Karpas-422 (cell line): ENCODE data around the gene SNX20. TPM values are rescaled to one million over a fixed set of nuclear protein-coding genes. Genes with fewer than 3 reads are reported as not detected.

Source experiments
- DNase-seq: peaks from one replicate; pipeline ENCODE4 v3.0.0-alpha.2; 2015
- H2AFZ ChIP-seq: fragments of 200-600 bp; sonication (generic); 2 replicates; pipeline ENCODE4 v1.6.1; 2014; ENCODE audit warnings: antibody characterized with exemption, low read length, mixed read lengths
- H3K27ac ChIP-seq: fragments of 200-600 bp; sonication (generic); 2 replicates; pipeline ENCODE4 v1.5.1; 2014; ENCODE audit warnings: mild to moderate bottlenecking, low read length, moderate library complexity
- H3K27me3 ChIP-seq: fragments of 200-600 bp; sonication (generic); 2 replicates; pipeline ENCODE4 v1.6.1; 2014; ENCODE audit warnings: low read length, mixed read lengths
- H3K36me3 ChIP-seq: fragments of 200-600 bp; sonication (generic); 2 replicates; pipeline ENCODE4 v1.6.1; 2014; ENCODE audit warnings: low read length, mixed read lengths; ENCODE audit not compliant: insufficient read depth
- H3K4me1 ChIP-seq: fragments of 200-600 bp; sonication (generic); 2 replicates; pipeline ENCODE4 v1.6.1; 2014; ENCODE audit warnings: mild to moderate bottlenecking, low read length, mixed read lengths
- H3K4me2 ChIP-seq: fragments of 200-600 bp; sonication (generic); 2 replicates; pipeline ENCODE4 v1.6.1; 2014; ENCODE audit warnings: low read length, low read depth, mild to moderate bottlenecking; ENCODE audit not compliant: poor library complexity, severe bottlenecking
- H3K4me3 ChIP-seq: fragments of 200-600 bp; sonication (generic); 2 replicates; pipeline ENCODE4 v1.5.1; 2014; ENCODE audit warnings: mild to moderate bottlenecking, antibody characterized with exemption, low read length, mixed read lengths
- H3K79me2 ChIP-seq: fragments of 200-600 bp; sonication (generic); 2 replicates; pipeline ENCODE4 v1.6.1; 2014; ENCODE audit warnings: mild to moderate bottlenecking, low read length, mixed read lengths
- H3K9ac ChIP-seq: fragments of 200-600 bp; sonication (generic); 2 replicates; pipeline ENCODE4 v1.6.0; 2014; ENCODE audit warnings: low read length
- H3K9me2 ChIP-seq: fragments of 200-600 bp; sonication (generic), shearing (Covaris generic); replicated peaks from 2 replicates; pipeline ENCODE4 v1.6.0; 2014; ENCODE audit warnings: mild to moderate bottlenecking, low read length, moderate library complexity; ENCODE audit not compliant: insufficient read depth
- H3K9me3 ChIP-seq: fragments of 300-700, 200-600 bp; sonication (generic); 2 replicates; pipeline ENCODE4 v1.6.1; 2014; ENCODE audit warnings: low read length, mixed read lengths
- H4K20me1 ChIP-seq: fragments of 200-600 bp; sonication (generic); 2 replicates; pipeline ENCODE4 v1.6.1; 2014; ENCODE audit warnings: mild to moderate bottlenecking, antibody characterized with exemption, low read length, low read depth; ENCODE audit not compliant: insufficient read depth
- total RNA-seq: library from RNA; depleted of rRNA; stranded (reverse); fragments of >200 nt; shearing (Covaris generic); gene quantifications from 2 replicates; pipeline ENCODE4 v1.2.3, GENCODE V29; 2014; ENCODE audit warnings: low replicate concordance

SNX20 gene
- total RNA-seq, 1 experiment from 2014 or later: 10.2 TPM

- no peak overlapping the region for H2AFZ ChIP-seq
Observed at GRCh38 chr16:50692644-50692998, 11.5 kb upstream of the SNX20 start.

GRCh38 chr16:50690177-50690576 is 9.1 kb upstream of the SNX20 start:
- no peaks in the 10 kb centered on the region for H3K9me3 ChIP-seq
- H3K9me2 ChIP-seq: no peaks in the 10 kb centered on the region
- H3K4me3 ChIP-seq: no peak overlapping the region
- no peaks in the 10 kb centered on the region for H4K20me1 ChIP-seq
- no peak overlapping the region for H3K27ac ChIP-seq
- no peak overlapping the region for H2AFZ ChIP-seq
- H3K9ac ChIP-seq: no peak overlapping the region
- no peak for DNase-seq
- no peak overlapping the region for H3K4me2 ChIP-seq
- H3K27me3 ChIP-seq: no peaks in the 10 kb centered on the region
- H3K4me1 ChIP-seq: no peaks in the 10 kb centered on the region
- no peaks in the 10 kb centered on the region for H3K79me2 ChIP-seq
- H3K36me3 ChIP-seq: no peaks in the 10 kb centered on the region

More at GRCh38 chr16:50692644-50692998, 11.5 kb upstream of the SNX20 start:
- H3K9me2 ChIP-seq: no peaks in the 10 kb centered on the region
- H3K79me2 ChIP-seq: no peaks in the 10 kb centered on the region
- no peaks in the 10 kb centered on the region for H3K9me3 ChIP-seq
- H3K9ac ChIP-seq: no peak overlapping the region
- no peaks in the 10 kb centered on the region for H4K20me1 ChIP-seq
- no peaks in the 10 kb centered on the region for H3K36me3 ChIP-seq
- H3K4me3 ChIP-seq: no peak overlapping the region
- H3K27ac ChIP-seq: no peak overlapping the region
- DNase-seq: no peak
- H3K4me2 ChIP-seq: no peak overlapping the region
- H3K4me1 ChIP-seq: no peaks in the 10 kb centered on the region
- H3K27me3 ChIP-seq: no peaks in the 10 kb centered on the region

GRCh38 chr16:50688867-50689266 is 7.8 kb upstream of the SNX20 start:
- DNase-seq: no peak
- no peaks in the 10 kb centered on the region for H4K20me1 ChIP-seq
- no peaks in the 10 kb centered on the region for H3K27me3 ChIP-seq
- no peak overlapping the region for H3K27ac ChIP-seq
- H2AFZ ChIP-seq: no peak overlapping the region
- H3K36me3 ChIP-seq: no peaks in the 10 kb centered on the region
- no peak overlapping the region for H3K4me2 ChIP-seq
- H3K9me2 ChIP-seq: no peaks in the 10 kb centered on the region
- no peaks in the 10 kb centered on the region for H3K79me2 ChIP-seq
- no peak overlapping the region for H3K9ac ChIP-seq
- H3K4me1 ChIP-seq: no peaks in the 10 kb centered on the region
- H3K4me3 ChIP-seq: no peak overlapping the region
- no peaks in the 10 kb centered on the region for H3K9me3 ChIP-seq

- H4K20me1 ChIP-seq: no peaks in the 10 kb centered on the region
- H3K9me3 ChIP-seq: no peaks in the 10 kb centered on the region
- no peaks in the 10 kb centered on the region for H3K27me3 ChIP-seq
- no peaks in the 10 kb centered on the region for H3K9me2 ChIP-seq
- no peak overlapping the region for H3K4me3 ChIP-seq
- no peak overlapping the region for H3K9ac ChIP-seq
- no peak overlapping the region for H2AFZ ChIP-seq
- no peak overlapping the region for H3K27ac ChIP-seq
- no peaks in the 10 kb centered on the region for H3K4me1 ChIP-seq
- no peaks in the 10 kb centered on the region for H3K36me3 ChIP-seq
- DNase-seq: no peak
- H3K4me2 ChIP-seq: no peak overlapping the region
- no peaks in the 10 kb centered on the region for H3K79me2 ChIP-seq
Observed at GRCh38 chr16:50688083-50688482, 7.0 kb upstream of the SNX20 start.

- Histone ChIP-seq H2AFZ (no peak overlapping the region), H3K4me3 (no peak overlapping the region), H3K4me2 (no peak overlapping the region)
Observed at GRCh38 chr16:50685462-50686063, 4.5 kb upstream of the SNX20 start.

GRCh38 chr16:50684823-50685461 is 3.8 kb upstream of the SNX20 start:
- Histone ChIP-seq H3K9ac (no peak overlapping the region), H3K27me3 (no peaks in the 10 kb centered on the region), H3K4me3 (no peak overlapping the region), H3K4me1 (peaks cover 13% of the 10 kb centered on the region), H3K4me2 (no peak overlapping the region), H4K20me1 (no peaks in the 10 kb centered on the region), H2AFZ (no peak overlapping the region), H3K27ac (no peak overlapping the region), H3K79me2 (peaks cover 4% of the 10 kb centered on the region; the same call in 1 of the 2 replicates), H3K36me3 (no peaks in the 10 kb centered on the region), H3K9me2 (no peaks in the 10 kb centered on the region), H3K9me3 (no peaks in the 10 kb centered on the region)
- DNase-seq: no peak

More at GRCh38 chr16:50685462-50686063, 4.5 kb upstream of the SNX20 start:
- H4K20me1 ChIP-seq: no peaks in the 10 kb centered on the region
- no peaks in the 10 kb centered on the region for H3K9me3 ChIP-seq
- no peaks in the 10 kb centered on the region for H3K9me2 ChIP-seq
- H3K36me3 ChIP-seq: no peaks in the 10 kb centered on the region
- no peak overlapping the region for H3K9ac ChIP-seq
- no peak for DNase-seq
- H3K79me2 ChIP-seq: peaks cover 3% of the 10 kb centered on the region; the same call in 1 of the 2 replicates
- H3K27me3 ChIP-seq: no peaks in the 10 kb centered on the region
- H3K27ac ChIP-seq: no peak overlapping the region
- peaks cover 7% of the 10 kb centered on the region for H3K4me1 ChIP-seq

GRCh38 chr16:50683689-50684374 is 2.7 kb upstream of the SNX20 start:
- Histone ChIP-seq H3K9me2 (no peaks in the 10 kb centered on the region), H4K20me1 (no peaks in the 10 kb centered on the region), H3K79me2 (peaks cover 4% of the 10 kb centered on the region; the same call in 1 of the 2 replicates), H3K9me3 (no peaks in the 10 kb centered on the region), H3K9ac (no peak overlapping the region), H3K4me3 (no peak overlapping the region), H3K4me1 (peaks cover 13% of the 10 kb centered on the region), H2AFZ (no peak overlapping the region), H3K4me2 (no peak overlapping the region), H3K27ac (no peak overlapping the region), H3K36me3 (no peaks in the 10 kb centered on the region), H3K27me3 (no peaks in the 10 kb centered on the region)
- DNase-seq: no peak

- Histone ChIP-seq H3K9ac (peak overlapping the region; percentile 75), H3K27me3 (no peaks in the 10 kb centered on the region), H3K4me2 (peak overlapping the region; percentile 81), H3K4me1 (peaks cover 13% of the 10 kb centered on the region), H3K79me2 (peaks cover 4% of the 10 kb centered on the region; the same call in 1 of the 2 replicates), H3K4me3 (peak overlapping the region; percentile 74), H3K9me3 (no peaks in the 10 kb centered on the region), H4K20me1 (no peaks in the 10 kb centered on the region), H3K27ac (no peak overlapping the region), H3K9me2 (no peaks in the 10 kb centered on the region), H2AFZ (no peak overlapping the region), H3K36me3 (no peaks in the 10 kb centered on the region)
- DNase-seq: no peak
Observed at GRCh38 chr16:50680556-50680893, 587 bp downstream of the SNX20 start.
